ENCODE data around the gene UPF1. TPM values are rescaled to one million over a fixed set of nuclear protein-coding genes. Genes with fewer than 3 reads are reported as not detected.

Gene UPF1
- total RNA-seq, 4 donors from 2014 or later: 84.2 to 153 (median 91.9) TPM

DNA sequence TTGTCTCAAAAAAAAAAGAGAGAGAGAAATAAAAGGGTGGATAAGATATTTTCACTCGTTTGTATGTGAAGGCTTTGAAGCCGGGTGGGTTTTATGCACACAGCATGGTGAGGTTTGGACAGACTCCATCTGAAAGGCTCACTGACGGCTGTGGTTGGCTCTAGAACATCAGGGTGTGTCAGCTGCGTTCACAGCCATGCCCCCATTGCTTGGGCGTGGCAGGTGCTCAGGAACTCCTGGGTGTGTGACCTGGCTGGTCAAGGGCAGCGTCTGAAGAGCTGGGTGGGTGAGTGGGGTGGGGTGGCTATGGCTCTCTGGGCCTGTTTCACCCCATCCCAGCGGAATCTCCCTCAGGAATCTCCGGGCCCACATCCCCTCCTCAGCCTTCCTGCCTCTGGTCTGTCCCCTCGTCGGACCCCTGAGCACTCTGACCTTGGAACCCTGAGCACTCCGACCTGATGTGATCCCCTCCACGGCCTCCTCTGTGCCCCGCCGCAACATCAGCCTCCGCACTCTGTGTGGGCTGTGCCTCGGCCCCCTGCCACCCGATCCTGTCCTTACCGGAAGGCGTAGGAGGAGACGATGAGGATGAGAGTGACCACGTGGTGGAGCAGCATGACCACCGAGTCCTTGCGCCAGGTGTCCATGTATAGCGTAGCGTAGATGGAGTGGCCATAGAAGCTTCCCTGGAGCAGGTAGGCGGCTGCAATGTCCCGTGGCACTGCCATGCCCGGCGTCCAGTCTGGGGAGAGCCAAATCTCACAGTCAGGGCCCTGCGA, 52.0 kb downstream of the UPF1 start:
- Histone ChIP-seq H3K9me3 (no peaks in the 10 kb centered on the region), H3K27me3 (no peaks in the 10 kb centered on the region), H3K4me3 (no peak overlapping the region), H3K27ac (no peak overlapping the region), H3K36me3 (no peaks in the 10 kb centered on the region), H3K4me1 (peaks cover 0 to 11% (median 5%) of the 10 kb centered on the region in 4 donors)
- TF ChIP-seq POLR2AphosphoS5 (IDR thresholded peaks at IDR 0.05) (no peak), POLR2A (IDR thresholded peaks at IDR 0.05) (no peak), EP300 (IDR thresholded peaks at IDR 0.05; ENCODE audit: low read depth) (no peak)
- TF ChIP-seq, protein P1, sequence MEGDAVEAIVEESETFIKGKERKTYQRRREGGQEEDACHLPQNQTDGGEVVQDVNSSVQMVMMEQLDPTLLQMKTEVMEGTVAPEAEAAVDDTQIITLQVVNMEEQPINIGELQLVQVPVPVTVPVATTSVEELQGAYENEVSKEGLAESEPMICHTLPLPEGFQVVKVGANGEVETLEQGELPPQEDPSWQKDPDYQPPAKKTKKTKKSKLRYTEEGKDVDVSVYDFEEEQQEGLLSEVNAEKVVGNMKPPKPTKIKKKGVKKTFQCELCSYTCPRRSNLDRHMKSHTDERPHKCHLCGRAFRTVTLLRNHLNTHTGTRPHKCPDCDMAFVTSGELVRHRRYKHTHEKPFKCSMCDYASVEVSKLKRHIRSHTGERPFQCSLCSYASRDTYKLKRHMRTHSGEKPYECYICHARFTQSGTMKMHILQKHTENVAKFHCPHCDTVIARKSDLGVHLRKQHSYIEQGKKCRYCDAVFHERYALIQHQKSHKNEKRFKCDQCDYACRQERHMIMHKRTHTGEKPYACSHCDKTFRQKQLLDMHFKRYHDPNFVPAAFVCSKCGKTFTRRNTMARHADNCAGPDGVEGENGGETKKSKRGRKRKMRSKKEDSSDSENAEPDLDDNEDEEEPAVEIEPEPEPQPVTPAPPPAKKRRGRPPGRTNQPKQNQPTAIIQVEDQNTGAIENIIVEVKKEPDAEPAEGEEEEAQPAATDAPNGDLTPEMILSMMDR (IDR thresholded peaks at IDR 0.05): no peak
- in situ Hi-C loops (cut with MboI; ENCODE audit: low pct_ligation_motif_present in 1 of 4, low pct_unique_long_range_greater_than_20kb in 1 of 4, low sequenced_read_pairs in 3 of 4) (no loop called here), intact Hi-C loops (cut with DNase I; ENCODE audit: low total_unique reads) (no loop called here)
- peak; percentile 62 for DNase-seq
- WGBS, 2 donors (ENCODE audit: low coverage in 1 of 2): 68 to 82% methylated on average over 4 to 30 of the region's 30 CpGs

DNA sequence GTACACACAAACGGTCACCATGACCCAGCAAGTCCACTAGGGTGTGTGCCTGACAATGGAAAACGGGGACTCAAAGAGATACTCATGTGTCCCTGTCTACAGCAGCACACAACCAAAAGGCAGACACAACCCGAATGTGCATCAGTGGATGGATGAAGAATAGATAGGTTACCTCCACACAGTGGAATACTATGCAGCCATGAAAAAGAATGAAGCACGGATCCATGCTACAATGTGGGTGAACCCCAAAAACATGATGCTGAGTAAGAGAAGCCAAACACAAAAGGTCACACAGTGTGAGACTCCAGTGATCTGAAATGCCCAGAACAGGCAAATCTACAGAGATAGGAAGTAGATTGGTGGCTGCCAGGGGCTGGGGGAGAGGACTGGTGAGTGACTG, 55.2 kb downstream of the UPF1 start:
- Histone ChIP-seq H3K9me3 (no peaks in the 10 kb centered on the region), H3K27me3 (peaks cover 8% of the 10 kb centered on the region), H3K4me1 (peaks cover 0 to 6% (median 0%) of the 10 kb centered on the region in 4 donors), H3K27ac (no peak overlapping the region), H3K36me3 (no peaks in the 10 kb centered on the region), H3K4me3 (no peak overlapping the region)
- DNase-seq: no peak
- TF ChIP-seq, protein P1 (IDR thresholded peaks at IDR 0.05): no peak
- TF ChIP-seq EP300 (IDR thresholded peaks at IDR 0.05; ENCODE audit: low read depth) (no peak), POLR2A (IDR thresholded peaks at IDR 0.05) (no peak), POLR2AphosphoS5 (IDR thresholded peaks at IDR 0.05) (no peak)
- WGBS, 2 donors (ENCODE audit: low coverage in 1 of 2): 85% methylated on average over 4 of the region's 4 CpGs; no CpG with 5 or more reads in 1 of the 2 donors
- in situ Hi-C loops (cut with MboI; ENCODE audit: low pct_ligation_motif_present in 1 of 4, low pct_unique_long_range_greater_than_20kb in 1 of 4, low sequenced_read_pairs in 3 of 4): no loop called here
- intact Hi-C loops (cut with DNase I; ENCODE audit: low total_unique reads): no loop called here

DNA sequence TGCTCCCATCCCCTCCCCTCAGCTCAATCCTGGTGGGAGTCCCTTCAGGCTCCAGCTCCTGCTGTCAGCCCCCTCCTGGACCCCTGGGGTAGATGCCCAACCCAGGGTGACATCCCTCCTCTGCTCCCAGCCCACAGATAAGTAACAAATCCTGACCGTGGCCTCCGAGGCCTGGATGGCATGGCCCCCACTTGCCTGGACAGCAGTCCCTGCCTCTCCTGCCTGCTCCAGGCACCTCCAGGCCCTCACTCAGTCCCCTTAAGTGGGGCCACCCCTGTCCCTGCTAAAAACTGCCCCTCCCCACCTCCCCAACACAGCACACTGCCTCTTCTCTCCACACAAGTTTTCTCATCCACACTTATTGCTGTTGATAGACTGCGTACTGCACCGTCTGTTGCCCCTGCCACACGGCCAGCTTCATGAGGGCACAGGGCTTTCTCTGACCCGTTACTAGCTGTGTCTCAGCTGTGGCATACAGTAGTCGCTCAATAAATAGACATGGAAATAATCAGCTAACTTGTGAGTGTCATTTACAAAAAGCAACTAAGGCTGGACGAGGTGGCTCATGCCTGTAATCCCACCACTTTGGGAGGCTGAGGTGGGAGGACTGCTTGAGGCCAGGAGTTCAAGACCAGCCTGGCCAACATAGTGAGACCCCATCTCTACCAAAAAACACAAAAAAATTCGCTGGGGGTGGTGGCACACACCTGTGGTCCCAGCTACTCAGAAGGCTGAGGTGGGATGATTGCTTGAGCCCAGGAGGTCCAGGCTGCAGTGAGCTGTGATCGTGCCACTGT, 58.4 kb downstream of the UPF1 start:
- no peaks in the 10 kb centered on the region for H3K9me3 ChIP-seq
- no peaks in the 10 kb centered on the region for H3K36me3 ChIP-seq
- intact Hi-C loops (cut with DNase I; ENCODE audit: low total_unique reads): no loop called here
- peaks cover 35% of the 10 kb centered on the region for H3K27me3 ChIP-seq
- peaks cover 0 to 8% (median 4%) of the 10 kb centered on the region in 4 donors for H3K4me1 ChIP-seq
- H3K4me3 ChIP-seq: no peak overlapping the region
- WGBS, 2 donors (ENCODE audit: low coverage in 1 of 2): 76 to 83% methylated on average over 5 to 10 of the region's 10 CpGs
- TF ChIP-seq, protein P1 (IDR thresholded peaks at IDR 0.05): no peak
- TF ChIP-seq POLR2AphosphoS5 (IDR thresholded peaks at IDR 0.05) (no peak), EP300 (IDR thresholded peaks at IDR 0.05; ENCODE audit: low read depth) (no peak), POLR2A (IDR thresholded peaks at IDR 0.05) (no peak)
- DNase-seq: no peak
- in situ Hi-C loops (cut with MboI; ENCODE audit: low pct_ligation_motif_present in 1 of 4, low pct_unique_long_range_greater_than_20kb in 1 of 4, low sequenced_read_pairs in 3 of 4): no loop called here
- no peak overlapping the region for H3K27ac ChIP-seq

DNA sequence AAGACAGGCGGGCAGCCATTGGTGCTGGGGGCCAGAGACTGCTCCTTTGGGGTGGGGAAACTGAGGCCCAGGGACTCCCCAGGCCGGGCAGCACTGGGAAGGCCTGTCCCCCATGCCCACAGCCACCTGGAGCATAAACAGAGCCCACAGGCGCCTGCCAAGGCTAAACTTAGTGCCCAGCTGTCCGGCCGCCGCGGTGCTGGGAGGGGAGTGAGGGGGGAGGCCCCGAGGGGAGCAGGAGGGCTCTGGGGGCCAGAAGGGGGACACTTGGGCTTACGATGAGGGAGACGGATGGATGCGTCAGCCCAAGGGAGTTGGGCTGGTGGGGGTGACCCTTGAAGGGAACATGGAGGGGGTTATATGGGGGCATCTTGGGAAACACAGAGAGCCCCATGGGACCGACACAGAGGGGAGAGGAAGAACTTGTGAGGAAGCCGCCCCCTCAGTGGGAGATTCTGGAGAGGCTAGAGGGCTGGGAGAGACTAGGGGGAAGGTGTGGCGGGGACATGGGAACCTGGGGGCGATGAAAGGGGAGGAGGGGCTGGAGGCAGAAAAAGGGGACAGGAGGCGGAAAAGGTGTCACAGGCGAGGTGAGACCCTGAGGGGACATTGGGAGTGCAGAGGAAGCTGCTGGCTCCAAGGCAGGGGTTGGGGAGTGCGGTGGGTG, 62.0 kb downstream of the UPF1 start:
- no peaks in the 10 kb centered on the region for H3K36me3 ChIP-seq
- TF ChIP-seq POLR2A (IDR thresholded peaks at IDR 0.05): no peak
- peaks cover 0 to 18% (median 9%) of the 10 kb centered on the region in 4 donors for H3K4me1 ChIP-seq
- H3K27me3 ChIP-seq: peaks cover 57% of the 10 kb centered on the region
- intact Hi-C loops (cut with DNase I; ENCODE audit: low total_unique reads) (no loop called here), in situ Hi-C loops (cut with MboI; ENCODE audit: low pct_ligation_motif_present in 1 of 4, low pct_unique_long_range_greater_than_20kb in 1 of 4, low sequenced_read_pairs in 3 of 4) (no loop called here)
- H3K9me3 ChIP-seq: no peaks in the 10 kb centered on the region
- no peak for DNase-seq
- no peak overlapping the region for H3K4me3 ChIP-seq
- 40 to 49% methylated on average over 8 to 17 of the region's 18 CpGs for WGBS, 2 donors (ENCODE audit: low coverage in 1 of 2)
- no peak overlapping the region for H3K27ac ChIP-seq

Measured in transverse colon (tissue), 4 donors.